ENCODE measurements around the gene SAFB2.
"Not testable (repeated sequence)": the region's sequence is repeated elsewhere in the genome, so short reads cannot be mapped to it uniquely, and the experiment has no call there.

Gene SAFB2

GRCh38 chr19:5632241-5632612 is 9.7 kb upstream of the SAFB2 start:
- DNase-seq, result no peak

GRCh38 chr19:5631567-5632240 is 9.1 kb upstream of the SAFB2 start:
- DNase-seq, result no peak

- DNase-seq, result no peak
Observed at GRCh38 chr19:5628919-5629481, 6.4 kb upstream of the SAFB2 start.

GRCh38 chr19:5628461-5628860 is 5.9 kb upstream of the SAFB2 start:
- no peak for DNase-seq

DNA sequence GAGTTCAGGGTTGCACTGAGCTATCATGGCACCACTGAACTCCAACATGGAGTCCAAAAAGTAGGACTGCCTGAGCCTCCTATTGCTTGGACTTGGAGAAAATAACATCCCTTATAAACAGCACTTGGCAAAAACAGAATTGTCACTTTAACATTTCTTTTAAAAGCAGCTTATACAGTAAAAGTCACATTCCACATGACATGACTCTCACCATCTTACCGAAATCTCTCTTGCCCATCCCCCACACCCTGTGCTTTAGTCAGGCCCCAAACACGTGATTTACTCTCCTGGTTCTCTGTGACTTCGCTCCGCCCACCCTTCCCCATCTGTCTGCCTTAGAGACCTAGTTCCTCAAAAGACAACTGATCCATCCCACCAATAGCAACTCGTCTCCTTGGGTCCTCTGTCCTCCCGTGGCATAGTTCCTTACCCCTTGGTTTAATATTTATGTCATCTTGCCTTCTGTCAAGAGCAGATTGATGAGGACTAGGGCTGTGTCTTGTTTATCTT is 4.9 kb upstream of the SAFB2 start:
- DNase-seq, result no peak

DNA sequence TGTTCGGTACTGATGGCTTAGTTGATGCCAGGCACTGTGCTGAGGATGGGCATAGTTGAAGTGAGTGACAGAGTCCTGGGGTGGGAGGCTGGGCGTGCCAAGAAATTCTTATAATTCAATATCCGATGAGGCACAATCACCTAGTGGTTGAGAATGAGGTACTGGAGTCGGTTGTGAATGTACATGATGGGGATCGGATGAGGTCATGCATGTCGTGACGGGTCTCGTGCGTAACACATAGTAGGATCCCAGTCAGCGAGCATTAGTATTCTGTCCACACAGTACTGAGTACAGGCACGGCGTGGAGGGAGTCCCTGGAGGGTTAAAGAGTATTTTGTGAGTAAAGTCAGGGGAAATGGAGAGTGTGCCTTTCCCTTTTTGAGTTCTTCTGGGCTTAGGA is 3.1 kb upstream of the SAFB2 start:
- no peak for DNase-seq

GRCh38 chr19:5624741-5625278 is 2.2 kb upstream of the SAFB2 start:
- no peak for DNase-seq

GRCh38 chr19:5624018-5624663 is 1.6 kb upstream of the SAFB2 start:
- DNase-seq, result no peak

DNA sequence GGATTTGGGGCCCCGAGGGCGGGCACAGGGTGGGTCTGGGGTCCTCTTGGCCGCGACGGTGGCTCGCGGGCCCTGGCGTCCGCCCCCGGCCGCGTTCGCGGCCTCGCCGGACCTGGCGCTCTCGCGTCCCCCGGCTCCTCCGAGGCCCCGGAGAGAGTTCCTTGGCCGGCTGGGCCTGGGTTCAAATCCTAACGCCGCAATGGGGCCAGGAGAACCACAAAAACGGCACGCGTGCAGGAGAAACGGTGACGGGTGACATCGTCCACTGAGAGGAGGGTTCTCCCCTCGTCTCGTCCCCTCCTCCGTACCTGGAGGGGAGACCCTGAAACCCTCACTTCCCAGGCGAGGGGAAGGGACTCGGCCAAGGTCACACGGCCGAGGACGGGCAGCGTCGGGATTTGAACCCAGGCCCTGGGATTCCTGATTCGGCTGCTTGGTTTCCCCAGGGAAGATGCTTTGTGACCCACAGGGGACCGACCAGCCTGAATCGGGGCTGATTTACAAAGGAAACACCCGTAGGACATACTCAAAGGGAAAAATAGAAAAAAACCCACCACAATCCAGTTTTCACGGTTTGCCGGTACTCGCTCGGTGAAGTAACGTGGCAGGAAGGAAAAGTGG is 931 bp upstream of the SAFB2 start:
- no peak for DNase-seq

DNA sequence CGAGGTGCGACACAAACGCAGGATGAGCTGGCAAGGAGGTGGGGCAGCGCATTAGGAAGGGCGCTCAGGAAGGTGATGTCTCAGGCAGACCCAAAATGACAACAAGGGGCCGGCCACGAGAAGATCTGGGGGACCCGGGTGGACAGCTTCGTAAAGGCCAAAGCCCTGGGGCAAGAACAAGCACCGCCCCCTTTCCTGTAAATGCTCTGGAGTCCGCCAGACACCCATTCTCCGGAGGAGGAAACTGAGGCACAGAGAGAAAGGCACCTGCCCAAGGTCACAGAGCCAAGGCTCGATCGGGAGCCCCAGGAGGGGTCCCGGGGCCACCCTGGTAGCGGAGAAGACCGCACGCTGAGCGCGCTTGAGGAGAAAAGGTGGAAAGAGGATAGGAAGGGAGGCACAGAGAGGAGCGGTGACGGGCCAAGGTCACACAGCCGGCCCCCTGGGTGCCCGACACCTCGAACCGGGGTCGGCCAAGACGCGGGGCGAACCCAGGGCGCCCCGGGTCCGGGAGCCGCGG is 571 bp downstream of the SAFB2 start:
- DNase-seq, result no peak

DNA sequence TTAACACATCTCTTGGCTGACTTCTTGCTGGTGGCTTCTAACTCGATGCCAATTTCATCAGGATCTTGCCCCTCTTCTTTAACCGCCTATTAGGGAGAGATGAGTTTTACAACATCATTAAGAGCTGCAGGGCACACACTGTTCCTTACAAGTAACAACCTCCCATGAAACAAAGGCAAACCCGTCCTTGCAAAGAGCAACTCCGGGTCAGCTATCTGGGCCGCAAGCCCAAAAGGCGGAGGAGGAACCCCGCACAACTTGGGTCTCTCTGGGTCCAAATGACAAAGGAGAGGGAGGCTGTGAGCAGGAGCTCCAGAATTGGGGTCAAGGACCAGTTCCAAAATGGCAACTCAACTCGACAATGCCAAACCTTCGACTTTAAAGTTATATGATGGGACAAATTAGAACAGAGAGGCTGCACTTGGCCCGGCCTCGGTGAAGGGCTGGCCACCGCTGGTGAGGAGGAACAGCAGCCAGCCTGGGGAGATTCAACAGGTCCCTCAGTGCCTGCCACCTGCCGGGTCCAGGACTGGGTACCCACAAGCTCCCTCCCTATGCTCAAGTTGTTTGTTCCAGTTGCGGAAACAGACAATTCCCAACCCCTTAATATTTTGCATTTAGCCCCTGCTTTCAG is 1.1 kb downstream of the SAFB2 start:
- no peak for DNase-seq

- no peak for DNase-seq
Observed at GRCh38 chr19:5619946-5620345, 2.6 kb downstream of the SAFB2 start.

- DNase-seq, result no peak
Observed at GRCh38 chr19:5618591-5618990, 4.0 kb downstream of the SAFB2 start.

GRCh38 chr19:5617080-5617479 is 5.5 kb downstream of the SAFB2 start:
- no peak for DNase-seq

DNA sequence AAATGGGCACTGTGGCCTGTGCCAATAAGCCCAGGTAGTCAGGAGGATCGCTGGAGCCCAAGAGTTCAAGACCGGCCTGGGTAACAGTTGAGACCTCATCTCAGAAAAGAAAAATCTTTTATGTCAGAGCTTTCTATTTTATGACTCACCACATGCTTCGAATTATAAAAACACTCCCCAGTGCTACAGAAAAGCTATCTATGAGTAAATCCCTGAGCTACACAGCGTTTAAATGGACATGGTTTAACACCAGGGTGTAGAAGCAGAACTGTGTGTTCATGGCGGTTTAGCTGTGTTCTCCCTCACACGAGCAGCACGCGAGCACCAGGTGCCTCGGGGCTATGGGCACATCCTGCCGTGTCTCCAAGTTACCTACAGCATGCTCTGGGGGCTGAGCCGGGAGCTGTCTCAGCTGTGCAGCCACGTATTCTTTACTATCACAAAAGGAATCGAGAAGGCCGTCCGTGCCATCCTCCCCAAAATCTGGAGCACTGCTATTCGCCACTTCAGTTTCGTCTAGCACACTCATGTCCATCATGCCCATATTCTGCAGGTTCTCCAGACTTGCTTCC is 6.7 kb downstream of the SAFB2 start:
- DNase-seq, result no peak

GRCh38 chr19:5612891-5613865 is 9.4 kb downstream of the SAFB2 start:
- DNase-seq, result no peak

GRCh38 chr19:5609881-5610448 is 12.6 kb downstream of the SAFB2 start:
- DNase-seq, result no peak

GRCh38 chr19:5608766-5609165 is 13.8 kb downstream of the SAFB2 start:
- not testable (repeated sequence) for DNase-seq

- DNase-seq, result no peak
Observed at GRCh38 chr19:5608291-5608690, 14.3 kb downstream of the SAFB2 start.

GRCh38 chr19:5607318-5608275 is 15.0 kb downstream of the SAFB2 start:
- no peak for DNase-seq
